Cardiac fibroblast (primary cell): Measurements from ENCODE around the gene FKBP7.

Experiments
- DNase-seq, 2 donors: peaks; one replicate each; pipeline versions ENCODE4 v3.0.0 to v3.0.0-alpha.2; 2010; ENCODE audit warnings: low read depth in 2 of 2
- H3K4me3 ChIP-seq, 2 donors: replicated peaks in 1 of 2; 1 replicate in 1 of 2; 2 replicates in 1 of 2; pipeline ENCODE4 v1.5.1; 2011; ENCODE audit warnings: low read depth in 2 of 2, low read length in 2 of 2, mild to moderate bottlenecking in 2 of 2, moderate library complexity in 1 of 2
- TF ChIP-seq, protein P1 (sequence below): IDR thresholded peaks from one replicate; pipeline ENCODE4 v1.5.1; 2011; ENCODE audit warnings: low read depth, mild to moderate bottlenecking, low read length, inconsistent platforms

FKBP7 gene

DNA sequence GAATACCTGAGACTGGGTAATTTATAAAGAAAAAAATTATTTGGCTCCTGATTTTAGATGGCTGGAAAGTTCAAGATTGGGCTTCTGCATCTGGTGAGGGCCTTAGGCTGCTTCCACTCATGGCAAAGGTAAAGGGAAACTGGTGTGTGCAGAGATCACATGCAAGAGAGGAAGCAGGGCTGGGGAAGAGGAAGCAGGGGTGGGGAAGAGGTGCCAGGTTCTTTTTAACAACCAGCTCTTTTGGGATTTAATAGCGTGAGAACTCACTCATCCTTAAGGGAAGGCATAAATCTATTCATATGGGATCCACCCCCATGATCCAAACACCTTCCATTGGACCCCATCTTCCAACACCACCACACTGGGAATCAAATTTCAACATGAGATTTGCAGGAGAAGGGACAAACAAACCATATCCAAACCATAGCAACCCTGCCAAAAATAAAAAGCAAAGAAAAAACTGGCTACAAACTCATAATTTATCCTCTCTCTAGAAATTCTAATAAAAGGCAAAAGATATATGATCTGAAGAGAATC, 57.9 kb downstream of the FKBP7 start:
- no peak for DNase-seq
- TF ChIP-seq, protein P1, sequence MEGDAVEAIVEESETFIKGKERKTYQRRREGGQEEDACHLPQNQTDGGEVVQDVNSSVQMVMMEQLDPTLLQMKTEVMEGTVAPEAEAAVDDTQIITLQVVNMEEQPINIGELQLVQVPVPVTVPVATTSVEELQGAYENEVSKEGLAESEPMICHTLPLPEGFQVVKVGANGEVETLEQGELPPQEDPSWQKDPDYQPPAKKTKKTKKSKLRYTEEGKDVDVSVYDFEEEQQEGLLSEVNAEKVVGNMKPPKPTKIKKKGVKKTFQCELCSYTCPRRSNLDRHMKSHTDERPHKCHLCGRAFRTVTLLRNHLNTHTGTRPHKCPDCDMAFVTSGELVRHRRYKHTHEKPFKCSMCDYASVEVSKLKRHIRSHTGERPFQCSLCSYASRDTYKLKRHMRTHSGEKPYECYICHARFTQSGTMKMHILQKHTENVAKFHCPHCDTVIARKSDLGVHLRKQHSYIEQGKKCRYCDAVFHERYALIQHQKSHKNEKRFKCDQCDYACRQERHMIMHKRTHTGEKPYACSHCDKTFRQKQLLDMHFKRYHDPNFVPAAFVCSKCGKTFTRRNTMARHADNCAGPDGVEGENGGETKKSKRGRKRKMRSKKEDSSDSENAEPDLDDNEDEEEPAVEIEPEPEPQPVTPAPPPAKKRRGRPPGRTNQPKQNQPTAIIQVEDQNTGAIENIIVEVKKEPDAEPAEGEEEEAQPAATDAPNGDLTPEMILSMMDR: no peak
- H3K4me3 ChIP-seq: no peak overlapping the region

- peak; percentile 53 to 54 for DNase-seq
- TF ChIP-seq, protein P1: peak; percentile 28
These were observed 59.3 kb downstream of the FKBP7 start for GRCh38 chr2:178419123-178419522.

DNA sequence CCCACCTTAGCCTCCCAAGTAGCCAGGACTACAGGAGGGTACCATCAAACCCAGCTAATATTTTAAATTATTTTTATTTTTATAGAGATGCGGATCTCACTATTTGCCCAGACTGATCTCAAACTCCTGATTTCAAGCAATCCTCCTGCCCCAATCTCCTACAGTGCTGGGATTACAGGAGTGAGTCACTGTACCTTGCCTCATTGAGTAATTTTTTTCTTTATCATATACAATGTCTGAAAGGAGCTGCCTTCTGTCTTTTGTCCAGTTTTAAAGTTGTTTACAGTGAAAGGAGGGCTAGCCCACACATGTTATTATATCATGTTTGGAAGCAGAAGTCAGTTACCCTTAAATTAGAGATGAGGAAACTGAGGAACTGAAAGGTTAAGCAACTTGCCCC, 60.0 kb downstream of the FKBP7 start:
- DNase-seq: peak; percentile 21 to 46
- no peak overlapping the region for H3K4me3 ChIP-seq
- TF ChIP-seq, protein P1: no peak

More at GRCh38 chr2:178419123-178419522, 59.3 kb downstream of the FKBP7 start:
- no peak overlapping the region for H3K4me3 ChIP-seq

GRCh38 chr2:178417916-178418315, 60.5 kb downstream of the FKBP7 start:
- DNase-seq: no peak
- TF ChIP-seq, protein P1: no peak
- H3K4me3 ChIP-seq: no peak overlapping the region

DNA sequence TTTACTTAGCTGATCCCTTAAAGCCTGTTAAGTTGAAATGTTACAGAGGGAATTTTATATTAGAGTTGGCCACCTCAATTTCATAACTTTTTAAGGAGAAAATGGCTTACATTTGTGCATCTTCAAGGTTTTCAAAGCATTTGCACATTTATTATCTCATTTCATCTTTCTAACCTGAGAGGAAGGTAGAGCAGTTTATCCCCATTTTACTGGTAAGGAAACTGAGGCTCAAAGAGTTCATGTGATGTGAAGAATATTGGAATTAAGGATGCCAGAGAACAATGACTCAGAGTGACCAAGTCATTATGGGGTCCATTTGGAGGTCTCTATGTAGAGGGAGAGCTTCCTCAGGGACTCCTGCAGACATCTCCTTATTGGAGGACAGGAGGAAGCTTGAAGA, 62.4 kb downstream of the FKBP7 start:
- TF ChIP-seq, protein P1: no peak
- no peak overlapping the region for H3K4me3 ChIP-seq
- DNase-seq: no peak

DNA sequence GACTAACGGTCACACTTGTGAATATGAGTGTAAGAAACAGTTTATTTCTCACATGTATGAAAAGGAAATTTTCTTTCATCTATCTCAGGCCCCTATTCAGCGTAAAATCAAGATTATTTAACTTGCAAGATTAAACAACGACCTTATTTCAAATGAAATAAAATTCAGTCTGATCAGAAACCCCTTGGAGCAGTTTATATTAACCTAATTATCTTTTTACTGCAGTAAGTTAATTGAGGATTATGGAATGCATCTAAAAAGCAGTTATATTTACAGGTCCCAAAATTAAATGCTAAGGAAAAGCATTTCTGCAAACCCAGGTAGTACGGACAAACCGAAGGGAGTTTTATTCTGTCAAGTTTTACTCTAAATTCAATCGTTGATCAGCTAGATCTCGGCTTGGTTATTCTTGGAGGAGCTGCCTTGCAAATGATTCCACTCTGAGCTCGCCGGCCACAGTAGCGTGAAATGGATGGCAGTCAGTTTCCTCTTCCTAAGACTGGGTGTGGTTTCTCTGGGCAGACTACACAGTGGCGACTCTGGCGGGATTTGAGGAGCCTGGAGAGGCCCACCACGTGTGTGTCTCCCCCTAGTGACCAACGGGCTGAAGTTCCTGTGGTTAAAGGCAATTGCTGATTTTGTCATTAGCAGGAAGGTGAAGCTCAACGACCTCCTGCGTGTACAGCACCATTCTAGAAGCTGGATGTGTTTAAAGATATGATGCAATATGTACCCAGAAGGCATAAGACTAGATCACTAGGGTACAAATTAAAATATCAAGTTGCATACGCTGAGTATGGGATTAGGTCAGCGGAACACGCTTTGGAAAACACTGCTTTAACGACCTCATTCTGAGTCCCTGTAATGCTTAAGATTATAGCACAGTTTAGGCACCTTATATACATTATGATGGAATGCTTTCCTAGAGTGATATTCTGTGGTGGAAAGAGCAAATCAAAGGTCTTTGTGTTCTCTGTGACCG, 63.8 kb downstream of the FKBP7 start:
- peak; percentile 96 to 98 for DNase-seq
- TF ChIP-seq, protein P1: peak; percentile 97
- H3K4me3 ChIP-seq: peak overlapping the region; percentile 63 to 64
